Activated T-helper 1 cell treated with anti-CD3 and anti-CD28 coated beads, Interleukin-12 subunit alpha, Interleukin-12 subunit beta, Interleukin-2, Interleukin-4 antibody, amounts not matched to agents 30 ng/mL and 10 ng/mL and 1 ng/mL, durations not matched to agents 14 hours and 24 hours and 36 hours (primary cell): ENCODE results near the gene TAP2. TPM values are rescaled to one million over a fixed set of nuclear protein-coding genes. Genes with fewer than 3 reads are reported as not detected.

Experiments
- DNase-seq: peaks from one replicate; pipeline ENCODE4 v3.0.0; 2021; ENCODE audit warnings: low spot score
- H3K27ac Mint-ChIP-seq: one replicate; pipeline ENCODE4 v1.8.0; 2021; ENCODE audit warnings: mild to moderate bottlenecking, mixed read lengths
- H3K27me3 Mint-ChIP-seq: one replicate; pipeline ENCODE4 v1.8.0; 2022; ENCODE audit warnings: mild to moderate bottlenecking, moderate library complexity, mixed read lengths; ENCODE audit not compliant: insufficient read depth
- H3K36me3 Mint-ChIP-seq: one replicate; pipeline ENCODE4 v1.8.0; 2021; ENCODE audit warnings: low read depth, mixed read lengths
- H3K4me1 Mint-ChIP-seq: one replicate; pipeline ENCODE4 v1.8.0; 2021; ENCODE audit warnings: low read depth, mixed read lengths
- H3K4me3 Mint-ChIP-seq: one replicate; pipeline ENCODE4 v1.8.0; 2021; ENCODE audit warnings: mild to moderate bottlenecking, moderate library complexity, mixed read lengths
- H3K9me3 Mint-ChIP-seq: one replicate; pipeline ENCODE4 v1.8.0; 2021; ENCODE audit warnings: mixed read lengths
- intact Hi-C: fragments of 100-400 bp; cut with micrococcal nuclease; formaldehyde crosslinking; loops from one replicate; pipeline ENCODE4 v1.15.1; 2024
- total RNA-seq: library from RNA; stranded (reverse); gene quantifications from 2 replicates; pipeline ENCODE4 v1.2.3, GENCODE V29; 2022

The TAP2 gene
- total RNA-seq, 1 donor from 2014 or later = 160 TPM

GRCh38 chr6:32792901-32793435, 45.6 kb downstream of the TAP2 start:
- H3K4me1 Mint-ChIP-seq = peaks cover 31% of the 10 kb centered on the region

GRCh38 chr6:32790306-32790705, 48.2 kb downstream of the TAP2 start:
- H3K27ac Mint-ChIP-seq = no peak overlapping the region
- intact Hi-C loops = no loop called here
- DNase-seq = no peak
- peaks cover 16% of the 10 kb centered on the region for H3K4me1 Mint-ChIP-seq
- peaks cover 64% of the 10 kb centered on the region for H3K27me3 Mint-ChIP-seq
- H3K9me3 Mint-ChIP-seq = no peaks in the 10 kb centered on the region
- H3K36me3 Mint-ChIP-seq = no peaks in the 10 kb centered on the region
- H3K4me3 Mint-ChIP-seq = no peak overlapping the region

More at GRCh38 chr6:32792901-32793435, 45.6 kb downstream of the TAP2 start:
- H3K9me3 Mint-ChIP-seq = no peaks in the 10 kb centered on the region
- no peak overlapping the region for H3K27ac Mint-ChIP-seq
- H3K4me3 Mint-ChIP-seq = no peak overlapping the region
- intact Hi-C loops = no loop called here
- peaks cover 55% of the 10 kb centered on the region for H3K27me3 Mint-ChIP-seq
- no peaks in the 10 kb centered on the region for H3K36me3 Mint-ChIP-seq
- no peak for DNase-seq

Other genes with a start within 250 kb of the TAP2 start
- 33.1 and 33.7 TPM in 2 replicates for gene HLA-DRB1, start 248.9 kb downstream of the TAP2 start, total RNA-seq
- 12.5 and 13.3 TPM in 2 replicates for gene HLA-DQA1, start 201.3 kb downstream of the TAP2 start, total RNA-seq
- 4.3 and 4.7 TPM in 2 replicates for gene HLA-DQB1, start 172.1 kb downstream of the TAP2 start, total RNA-seq
- 1.8 and 2.7 TPM in 2 replicates for gene HLA-DQA2, start 97.3 kb downstream of the TAP2 start, total RNA-seq
- gene HLA-DQB2, start 75.2 kb downstream of the TAP2 start, total RNA-seq = 0.51 and 0.67 TPM in 2 replicates
- gene HLA-DOB, start 21.7 kb downstream of the TAP2 start, total RNA-seq = 4.2 and 4.3 TPM in 2 replicates
- gene PSMB8, start 5.3 kb upstream of the TAP2 start, total RNA-seq = 353 and 358 TPM in 2 replicates
- 284 and 290 TPM in 2 replicates for gene TAP1, start 15.0 kb upstream of the TAP2 start, total RNA-seq
- gene PSMB9, start 15.5 kb upstream of the TAP2 start, total RNA-seq = 249 and 253 TPM in 2 replicates
- 2.7 and 2.8 TPM in 2 replicates for gene HLA-DMB, start 102.3 kb upstream of the TAP2 start, total RNA-seq
- gene HLA-DMA, start 114.4 kb upstream of the TAP2 start, total RNA-seq = 14.1 and 14.2 TPM in 2 replicates
- gene BRD2, start 129.9 kb upstream of the TAP2 start, total RNA-seq = 316 and 330 TPM in 2 replicates
- gene HLA-DOA, start 170.9 kb upstream of the TAP2 start, total RNA-seq = 1.8 and 2.0 TPM in 2 replicates
- gene HLA-DPA1, start 234.9 kb upstream of the TAP2 start, total RNA-seq = 61.0 and 66.7 TPM in 2 replicates
- 12.2 and 12.3 TPM in 2 replicates for gene HLA-DPB1, start 237.3 kb upstream of the TAP2 start, total RNA-seq